ENCODE results near the gene GALNT16. TPM values are rescaled to one million over a fixed set of nuclear protein-coding genes. Genes with fewer than 3 reads are reported as not detected.
"Not testable (repeated sequence)": the region's sequence is repeated elsewhere in the genome, so short reads cannot be mapped to it uniquely, and the experiment has no call there.

The GALNT16 gene
- total RNA-seq, 4 donors from 2014 or later: 3.7 to 16.2 (median 6.7) TPM

- no peak for TF ChIP-seq POLR2AphosphoS5 (IDR thresholded peaks at IDR 0.05)
- no peak for TF ChIP-seq EP300 (IDR thresholded peaks at IDR 0.05)
- TF ChIP-seq POLR2A (IDR thresholded peaks at IDR 0.05): no peak
- H3K27ac ChIP-seq: no peak overlapping the region
- peaks cover 0 to 22% (median 3%) of the 10 kb centered on the region in 3 donors for H3K4me1 ChIP-seq
- no peak for ATAC-seq
- WGBS, 2 donors (ENCODE audit: low coverage in 1 of 2): 65 to 79% methylated on average over 5 of the region's 7 CpGs
- no peaks in the 10 kb centered on the region for H3K27me3 ChIP-seq
- H3K4me3 ChIP-seq: no peak overlapping the region
- no peaks in the 10 kb centered on the region for H3K36me3 ChIP-seq
- H3K9me3 ChIP-seq: no peaks in the 10 kb centered on the region
Observed at GRCh38 chr14:69285661-69286255, 25.8 kb downstream of the GALNT16 start.

- no peak overlapping the region for H3K4me3 ChIP-seq
- peaks cover 0 to 22% (median 3%) of the 10 kb centered on the region in 3 donors for H3K4me1 ChIP-seq
- no peaks in the 10 kb centered on the region for H3K9me3 ChIP-seq
- TF ChIP-seq EP300 (IDR thresholded peaks at IDR 0.05): no peak
- ATAC-seq: peak; percentile 31
- peak overlapping the region in 3 of 4 donors; percentile 58 to 63 (median 59) for H3K27ac ChIP-seq
- no peaks in the 10 kb centered on the region for H3K27me3 ChIP-seq
- H3K36me3 ChIP-seq: no peaks in the 10 kb centered on the region
- 37 to 75% methylated on average over 5 to 9 of the region's 9 CpGs for WGBS, 2 donors (ENCODE audit: low coverage in 1 of 2)
Observed at GRCh38 chr14:69287098-69288010, 27.4 kb downstream of the GALNT16 start.

- peaks cover 0 to 22% (median 3%) of the 10 kb centered on the region in 3 donors for H3K4me1 ChIP-seq
- H3K36me3 ChIP-seq: no peaks in the 10 kb centered on the region
- peak; percentile 65 for ATAC-seq
- H3K27ac ChIP-seq: peak overlapping the region in 3 of 4 donors; percentile 58 to 63 (median 59)
- 37 to 83% methylated on average over 4 to 6 of the region's 8 CpGs for WGBS, 2 donors (ENCODE audit: low coverage in 1 of 2)
- H3K4me3 ChIP-seq: no peak overlapping the region
- H3K27me3 ChIP-seq: no peaks in the 10 kb centered on the region
- H3K9me3 ChIP-seq: no peaks in the 10 kb centered on the region
- TF ChIP-seq POLR2AphosphoS5 (IDR thresholded peaks at IDR 0.05) (peak; percentile 53), EP300 (IDR thresholded peaks at IDR 0.05) (no peak), POLR2A (IDR thresholded peaks at IDR 0.05) (no peak), CTCF (IDR thresholded peaks at IDR 0.05) (peak in 3 of 4 experiments; percentile 33 to 53 (median 47))
Observed at GRCh38 chr14:69288011-69288771, 28.2 kb downstream of the GALNT16 start.

- H3K27ac ChIP-seq: peak overlapping the region in 3 of 4 donors; percentile 16 to 59 (median 58)
- no peak for ATAC-seq
- TF ChIP-seq EP300 (IDR thresholded peaks at IDR 0.05) (no peak), POLR2AphosphoS5 (IDR thresholded peaks at IDR 0.05) (no peak), POLR2A (IDR thresholded peaks at IDR 0.05) (no peak), CTCF (IDR thresholded peaks at IDR 0.05) (no peak)
Observed at GRCh38 chr14:69288956-69289705, 29.2 kb downstream of the GALNT16 start.

GRCh38 chr14:69289811-69290520 lies 30.0 kb downstream of the GALNT16 start:
- ATAC-seq: no peak
- no peak overlapping the region for H3K4me3 ChIP-seq
- H3K36me3 ChIP-seq: no peaks in the 10 kb centered on the region
- peaks cover 0 to 22% (median 3%) of the 10 kb centered on the region in 3 donors for H3K4me1 ChIP-seq
- H3K9me3 ChIP-seq: no peaks in the 10 kb centered on the region
- peak overlapping the region in 1 of 4 donors; percentile 11 for H3K27ac ChIP-seq
- TF ChIP-seq POLR2A (IDR thresholded peaks at IDR 0.05) (no peak), EP300 (IDR thresholded peaks at IDR 0.05) (no peak), POLR2AphosphoS5 (IDR thresholded peaks at IDR 0.05) (no peak), CTCF (IDR thresholded peaks at IDR 0.05) (no peak)
- 80% methylated on average over 10 of the region's 13 CpGs for WGBS, 2 donors (ENCODE audit: low coverage in 1 of 2)
- no peaks in the 10 kb centered on the region for H3K27me3 ChIP-seq

More at GRCh38 chr14:69288956-69289705, 29.2 kb downstream of the GALNT16 start:
- H3K9me3 ChIP-seq: no peaks in the 10 kb centered on the region
- H3K4me1 ChIP-seq: peaks cover 0 to 22% (median 3%) of the 10 kb centered on the region in 3 donors
- H3K4me3 ChIP-seq: no peak overlapping the region
- no peaks in the 10 kb centered on the region for H3K27me3 ChIP-seq
- no peaks in the 10 kb centered on the region for H3K36me3 ChIP-seq
- 73 to 100% methylated on average over 1 to 3 of the region's 9 CpGs for WGBS, 2 donors (ENCODE audit: low coverage in 1 of 2)

- H3K9me3 ChIP-seq, ATAC-seq, H3K36me3 ChIP-seq, H3K4me3 ChIP-seq, H3K27ac ChIP-seq, H3K27me3 ChIP-seq: not testable (repeated sequence)
- peaks cover 0 to 22% (median 3%) of the 10 kb centered on the region in 3 donors for H3K4me1 ChIP-seq
- WGBS, 2 donors (ENCODE audit: low coverage in 1 of 2): 90 to 97% methylated on average over 4 to 5 of the region's 7 CpGs
Observed at GRCh38 chr14:69290881-69291280, 30.9 kb downstream of the GALNT16 start.
